H1 (cell line): ENCODE data around the gene IQCF6. TPM values are rescaled to one million over a fixed set of nuclear protein-coding genes. Genes with fewer than 3 reads are reported as not detected.
"Not testable (repeated sequence)": the region's sequence is repeated elsewhere in the genome, so short reads cannot be mapped to it uniquely, and the experiment has no call there.

Source experiments
- CTCF ChIA-PET: fragments of 300-600 bp; sonication (Branson Sonifier 250); formaldehyde crosslinking; loops from one replicate; lab custom pipeline; 2021; ENCODE audit not compliant: partially characterized antibody; lab: Charles Lee
- POLR2A ChIA-PET: fragments of 300-600 bp; sonication (Branson Sonifier 250); formaldehyde crosslinking; loops from one replicate; lab custom pipeline; 2021; ENCODE audit warnings: inconsistent platforms; ENCODE audit not compliant: partially characterized antibody; lab: Charles Lee
- DNase-seq, 2 experiments: peaks; one replicate each; pipeline versions ENCODE4 v3.0.0 to v3.0.0-alpha.2; 2010 to 2022; ENCODE audit warnings: low spot score in 2 of 2, low read depth in 1 of 2, mixed read lengths in 1 of 2
- FAIRE-seq: peaks from 2 replicates; lab custom pipeline; 2011; peaks lifted over from hg19 to GRCh38; lab: Jason Lieb, UNC
- H2AFZ ChIP-seq: 2 replicates; pipeline ENCODE4 v1.8.1; 2012; ENCODE audit warnings: low read length, inconsistent platforms
- H2AK5ac ChIP-seq: 2 replicates; pipeline ENCODE4 v1.6.1; 2013; ENCODE audit warnings: low read depth, low read length
- H2BK120ac ChIP-seq: replicated peaks from 2 replicates; pipeline ENCODE3; 2013; ENCODE audit warnings: low read depth, low read length, inconsistent platforms
- H2BK12ac ChIP-seq: 2 replicates; pipeline ENCODE4 v1.6.1; 2013; ENCODE audit warnings: low read depth, low read length
- H2BK15ac ChIP-seq: 2 replicates; pipeline ENCODE4 v1.6.1; 2013; ENCODE audit warnings: low read length
- H2BK20ac ChIP-seq: 2 replicates; pipeline ENCODE4 v1.6.1; 2013; ENCODE audit warnings: low read length
- H2BK5ac ChIP-seq: 2 replicates; pipeline ENCODE4 v1.6.1; 2013; ENCODE audit warnings: low read depth, low read length
- H3K14ac ChIP-seq: 2 replicates; pipeline ENCODE4 v1.6.1; 2013; ENCODE audit warnings: inconsistent platforms; ENCODE audit not compliant: insufficient read length
- H3K18ac ChIP-seq: 2 replicates; pipeline ENCODE4 v1.6.1; 2013; ENCODE audit warnings: low read length; ENCODE audit errors: extremely low read depth
- H3K23ac ChIP-seq: 2 replicates; pipeline ENCODE4 v1.6.1; 2013; ENCODE audit warnings: inconsistent platforms; ENCODE audit not compliant: insufficient read length
- H3K23me2 ChIP-seq: 2 replicates; pipeline ENCODE4 v1.6.1; 2013; ENCODE audit warnings: low read depth, low read length
- H3K27ac ChIP-seq: 2 replicates; pipeline ENCODE4 v1.6.1; 2011; ENCODE audit warnings: low read depth, low read length, inconsistent platforms
- H3K27me3 ChIP-seq, 4 experiments: replicated peaks in 1 of 4; 1 replicate in 1 of 4; 2 replicates in 3 of 4; pipeline versions ENCODE4 v1.6.1 to v1.8.1; 2011 to 2013; ENCODE audit warnings: low read length in 3 of 4, mild to moderate bottlenecking in 3 of 4, inconsistent platforms in 2 of 4, mixed read lengths in 2 of 4, moderate library complexity in 1 of 4; ENCODE audit not compliant: control insufficient read depth in 3 of 4, insufficient read depth in 3 of 4; ENCODE audit errors: extremely low read depth in 1 of 4
- H3K36me3 ChIP-seq, 4 experiments: 2 replicates each; pipeline versions ENCODE4 v1.6.1 to v1.8.1; 2011 to 2013; ENCODE audit warnings: mild to moderate bottlenecking in 4 of 4, low read length in 3 of 4, moderate library complexity in 2 of 4, control low read depth in 1 of 4, inconsistent platforms in 1 of 4; ENCODE audit not compliant: insufficient read depth in 4 of 4, control insufficient read depth in 2 of 4
- H3K4ac ChIP-seq: replicated peaks from 2 replicates; pipeline ENCODE3; 2013; ENCODE audit warnings: low read length, low read depth, mixed read lengths, inconsistent platforms; ENCODE audit not compliant: insufficient read length
- H3K4me1 ChIP-seq, 4 experiments: replicated peaks in 1 of 4; 1 replicate in 1 of 4; 2 replicates in 3 of 4; pipeline versions ENCODE4 v1.6.1 to v1.8.1; 2011 to 2013; ENCODE audit warnings: low read length in 3 of 4, inconsistent platforms in 2 of 4, mixed read lengths in 1 of 4; ENCODE audit not compliant: insufficient read depth in 4 of 4, control insufficient read depth in 3 of 4
- H3K4me2 ChIP-seq, 2 experiments: 2 replicates each; pipeline versions ENCODE4 v1.6.1 to v1.8.1; 2011 to 2013; ENCODE audit warnings: low read depth in 2 of 2, low read length in 2 of 2, control low read depth in 1 of 2, inconsistent platforms in 1 of 2, mild to moderate bottlenecking in 1 of 2; ENCODE audit not compliant: insufficient read depth in 1 of 2
- H3K4me3 ChIP-seq, 4 experiments: fragments of 200-600, 300-600 bp in 1 of 4; sonication (generic), shearing (Covaris generic), sonication (Bioruptor Twin) in 1 of 4; 2 replicates each; pipeline versions ENCODE4 v1.5.1 to v1.8.1; 2011 to 2016; ENCODE audit warnings: low read length in 4 of 4, low read depth in 3 of 4, control low read depth in 2 of 4, inconsistent platforms in 2 of 4, mild to moderate bottlenecking in 2 of 4, mixed read lengths in 1 of 4, moderate library complexity in 1 of 4; ENCODE audit not compliant: insufficient read depth in 2 of 4; ENCODE audit errors: extremely low read depth in 1 of 4
- H3K56ac ChIP-seq: replicated peaks from 2 replicates; pipeline ENCODE3; 2013; ENCODE audit warnings: low read depth, mild to moderate bottlenecking, mixed read lengths, low read length, inconsistent platforms; ENCODE audit not compliant: insufficient read length
- H3K79me1 ChIP-seq: 2 replicates; pipeline ENCODE4 v1.6.1; 2013; ENCODE audit warnings: low read depth, low read length, control low read depth
- H3K79me2 ChIP-seq, 2 experiments: 2 replicates each; pipeline versions ENCODE4 v1.6.1 to v1.8.1; 2012 to 2013; ENCODE audit warnings: low read length in 2 of 2, mild to moderate bottlenecking in 2 of 2, inconsistent platforms in 1 of 2; ENCODE audit not compliant: insufficient read depth in 2 of 2, control insufficient read depth in 1 of 2
- H3K9ac ChIP-seq, 4 experiments: replicated peaks in 1 of 4; 1 replicate in 1 of 4; 2 replicates in 3 of 4; pipeline versions ENCODE4 v1.6.1 to v1.8.1; 2011 to 2013; ENCODE audit warnings: low read depth in 3 of 4, low read length in 3 of 4, control low read depth in 2 of 4, mild to moderate bottlenecking in 2 of 4, moderate library complexity in 2 of 4, inconsistent platforms in 1 of 4; ENCODE audit errors: extremely low read depth in 1 of 4
- H3K9me3 ChIP-seq, 2 experiments: 2 replicates each; pipeline versions ENCODE4 v1.6.1 to v1.8.1; 2012 to 2013; ENCODE audit warnings: mild to moderate bottlenecking in 2 of 2, moderate library complexity in 2 of 2, control low read depth in 1 of 2, inconsistent platforms in 1 of 2, low read depth in 1 of 2, low read length in 1 of 2, mixed read lengths in 1 of 2; ENCODE audit not compliant: insufficient read depth in 2 of 2
- H4K20me1 ChIP-seq, 2 experiments: replicated peaks in 1 of 2; 2 replicates each; pipeline versions ENCODE3 to v1.8.1; 2011 to 2013; ENCODE audit warnings: inconsistent platforms in 2 of 2, low read length in 2 of 2, mild to moderate bottlenecking in 1 of 2; ENCODE audit not compliant: insufficient read depth in 2 of 2, control insufficient read depth in 1 of 2
- H4K5ac ChIP-seq: 2 replicates; pipeline ENCODE4 v1.6.1; 2013; ENCODE audit warnings: low read length, low read depth, mixed read lengths, inconsistent platforms; ENCODE audit not compliant: insufficient read length
- H4K8ac ChIP-seq: 2 replicates; pipeline ENCODE4 v1.8.0; 2013; ENCODE audit warnings: mild to moderate bottlenecking, moderate library complexity, low read length, inconsistent platforms; ENCODE audit not compliant: insufficient read depth; ENCODE audit errors: extremely low read depth
- H4K91ac ChIP-seq: replicated peaks from 2 replicates; pipeline ENCODE3; 2013; ENCODE audit warnings: low read length, mixed read lengths, inconsistent platforms; ENCODE audit not compliant: insufficient read length
- FOSL1 ChIP-seq: IDR thresholded peaks from 2 replicates; pipeline ENCODE4 v1.6.1; 2011; ENCODE audit warnings: mild to moderate bottlenecking, low read depth, low read length, moderate library complexity; ENCODE audit not compliant: insufficient read depth
- WGBS, 2 experiments: shearing (Covaris generic) in 1 of 2; methylation state at CpG; one replicate each; pipeline versions ENCODE4 v1.1.6 to v1.1.7; 2013 to 2015; ENCODE audit warnings: low lambda C conversion rate in 2 of 2, mixed read lengths in 2 of 2, inconsistent platforms in 1 of 2, low coverage in 1 of 2, missing lambda C conversion rate in 1 of 2; ENCODE audit not compliant: insufficient replicate concordance in 2 of 2, insufficient coverage in 1 of 2, insufficient read length in 1 of 2; ENCODE audit errors: extremely low coverage in 1 of 2, missing lambda C conversion rate in 1 of 2; 5-methylcytosine and 5-hydroxymethylcytosine counted together
- polyA plus RNA-seq, 7 experiments: library from polyadenylated mRNA; depleted of rRNA in 3 of 7; stranded (reverse) in 5 of 7; unstranded in 2 of 7; fragments of >200 nt in 5 of 7; fragments of 200-250 nt in 2 of 7; gene quantifications; 1 replicate in 5 of 7; 2 replicates in 1 of 7; 4 replicates in 1 of 7; pipeline versions ENCODE4 v1.2.1 to v1.2.3, GENCODE V29; 2011 to 2013; ENCODE audit warnings: missing spikeins in 2 of 7, mixed read lengths in 2 of 7
- total RNA-seq: library from RNA; stranded (reverse); fragmentation: NEBNext Ultra II Directional; extraction: Animal tissue kit (Norgen Biotek cat#: 25700); gene quantifications from 2 replicates; pipeline ENCODE4 v1.2.1, GENCODE V29; 2021

IQCF6 gene
- total and polyA plus RNA-seq, 2 of the 8 experiments (the other 6 are each of a cell fraction or from before 2014, with no cell fraction given) = not detected

GRCh38 chr3:51742978-51743377 is 36.1 kb downstream of the IQCF6 start:
- H3K23me2 ChIP-seq, H3K27me3 ChIP-seq, H2BK120ac ChIP-seq, H4K5ac ChIP-seq, H4K91ac ChIP-seq, H3K4ac ChIP-seq, FAIRE-seq, H3K9me3 ChIP-seq, H2BK15ac ChIP-seq, H2BK12ac ChIP-seq, H3K36me3 ChIP-seq, H3K18ac ChIP-seq, H3K79me2 ChIP-seq, H3K9ac ChIP-seq, H3K23ac ChIP-seq, H3K27ac ChIP-seq, H2BK20ac ChIP-seq, H4K8ac ChIP-seq, H2BK5ac ChIP-seq, H4K20me1 ChIP-seq, DNase-seq, H3K4me1 ChIP-seq, H3K79me1 ChIP-seq, H3K14ac ChIP-seq, H3K56ac ChIP-seq, H2AK5ac ChIP-seq: not testable (repeated sequence)
- 81% methylated on average over 4 of the region's 4 CpGs; no CpG with 5 or more reads in 1 of the 2 experiments for WGBS, 2 experiments
- Histone ChIP-seq H3K4me2 (peak overlapping the region in 1 of 2 experiments; percentile 35; a peak in 1 of 4 replicates), H2AFZ (peak overlapping the region; percentile 76), H3K4me3 (peak overlapping the region in 2 of 4 experiments; percentile 12 to 45; a peak in 2 of 8 replicates)
- ChIA-PET POLR2A (interaction anchor here (0.9 kb wide), 1 partner anchor 10 kb away, joined by 3 read pairs; no protein-coding TSS in a partner anchor), CTCF (interaction anchor here (1.5 to 2.0 kb wide), 2 partner anchors 49 to 77 kb away, joined by 4 to 5 read pairs; no protein-coding TSS in a partner anchor)
- TF ChIP-seq FOSL1 = peak; percentile 82
